ENCODE measurements around the gene CPHXL2. TPM values are rescaled to one million over a fixed set of nuclear protein-coding genes. Genes with fewer than 3 reads are reported as not detected.

CPHXL2 gene
- total RNA-seq (not detected), polyA plus RNA-seq (not detected)

- Mint-ChIP-seq H3K4me3 (no peak within 1 kb of the TSS), H3K27ac (no peak within 1 kb of the TSS), H3K27me3 (peaks cover 8% of the 10 kb centered on the region), H3K36me3 (no peaks in the 10 kb centered on the region), H3K9me3 (no peaks in the 10 kb centered on the region), H3K4me1 (no peaks in the 10 kb centered on the region)
- DNase-seq (no peak), ATAC-seq (ENCODE audit: low read depth in 2 of 2) (no peak)
- Histone ChIP-seq H3K4me1 (ENCODE audit: control insufficient read depth, insufficient read depth, low read length, poor library complexity, severe bottlenecking) (no peaks in the 10 kb centered on the region), H3K27ac (ENCODE audit: insufficient read depth, low read length, poor library complexity, severe bottlenecking) (no peak within 1 kb of the TSS), H3K4me3 (ENCODE audit: low read depth, low read length) (no peak within 1 kb of the TSS), H3K9me3 (ENCODE audit: control insufficient read depth in 2 of 2, low read length in 2 of 2) (no peaks in the 10 kb centered on the region), H3K27me3 (ENCODE audit: control insufficient read depth, insufficient read depth, low read length) (no peaks in the 10 kb centered on the region), H3K36me3 (ENCODE audit: control insufficient read depth, insufficient read depth, low read length) (no peaks in the 10 kb centered on the region)
Observed at GRCh38 chr16:75676909-75677308, at the start of gene CPHXL2. Gene CPHXL2, minus strand, starts transcription at chr16:75677009. Its CDS starts 10 bp downstream, at chr16:75676999.

- no peaks in the 10 kb centered on the region for H3K4me1 ChIP-seq (ENCODE audit: control insufficient read depth, insufficient read depth, low read length, poor library complexity, severe bottlenecking)
- H3K4me3 ChIP-seq (ENCODE audit: low read depth, low read length) = no peak within 1 kb of the TSS
- no peak within 1 kb of the TSS for H3K27ac ChIP-seq (ENCODE audit: insufficient read depth, low read length, poor library complexity, severe bottlenecking)
- H3K27me3 ChIP-seq (ENCODE audit: control insufficient read depth, insufficient read depth, low read length) = no peaks in the 10 kb centered on the region
- no peaks in the 10 kb centered on the region for H3K4me1 Mint-ChIP-seq
- no peaks in the 10 kb centered on the region for H3K27me3 Mint-ChIP-seq
- peak within 1 kb of the TSS in 1 of 3 donors; percentile 9 for H3K27ac Mint-ChIP-seq
- ATAC-seq (ENCODE audit: low read depth in 2 of 2) (no peak), DNase-seq (no peak)
- H3K36me3 ChIP-seq (ENCODE audit: control insufficient read depth, insufficient read depth, low read length) = no peaks in the 10 kb centered on the region
- H3K9me3 Mint-ChIP-seq = peaks cover 0 to 9% (median 0%) of the 10 kb centered on the region in 7 donors
- H3K9me3 ChIP-seq (ENCODE audit: control insufficient read depth in 2 of 2, low read length in 2 of 2) = no peaks in the 10 kb centered on the region
- no peaks in the 10 kb centered on the region for H3K36me3 Mint-ChIP-seq
- no peak within 1 kb of the TSS for H3K4me3 Mint-ChIP-seq
Observed at GRCh38 chr16:75726390-75726789, 49.6 kb upstream of the CPHXL2 start, which contains the start of gene CPHXL. Gene CPHXL, minus strand, starts transcription at chr16:75726490. Its CDS starts 48 bp downstream, at chr16:75726442.

GRCh38 chr16:75718452-75718851 is 41.6 kb upstream of the CPHXL2 start:
- no peaks in the 10 kb centered on the region for H3K36me3 ChIP-seq (ENCODE audit: control insufficient read depth, insufficient read depth, low read length)
- H3K4me1 ChIP-seq (ENCODE audit: control insufficient read depth, insufficient read depth, low read length, poor library complexity, severe bottlenecking) = no peaks in the 10 kb centered on the region
- ATAC-seq (ENCODE audit: low read depth in 2 of 2) (no peak), DNase-seq (no peak)
- no peak overlapping the region for H3K27ac ChIP-seq (ENCODE audit: insufficient read depth, low read length, poor library complexity, severe bottlenecking)
- Mint-ChIP-seq H3K27ac (no peak overlapping the region), H3K36me3 (no peaks in the 10 kb centered on the region), H3K4me1 (no peaks in the 10 kb centered on the region), H3K9me3 (peaks cover 0 to 17% (median 2%) of the 10 kb centered on the region in 7 donors), H3K27me3 (peaks cover 13% of the 10 kb centered on the region), H3K4me3 (no peak overlapping the region)
- H3K27me3 ChIP-seq (ENCODE audit: control insufficient read depth, insufficient read depth, low read length) = peaks cover 2% of the 10 kb centered on the region
- H3K9me3 ChIP-seq (ENCODE audit: control insufficient read depth in 2 of 2, low read length in 2 of 2) = no peaks in the 10 kb centered on the region
- no peak overlapping the region for H3K4me3 ChIP-seq (ENCODE audit: low read depth, low read length)

GRCh38 chr16:75714661-75715060 is 37.9 kb upstream of the CPHXL2 start:
- Mint-ChIP-seq H3K4me1 (no peaks in the 10 kb centered on the region), H3K9me3 (peaks cover 1 to 22% (median 6%) of the 10 kb centered on the region in 7 donors), H3K4me3 (no peak overlapping the region), H3K27ac (no peak overlapping the region), H3K36me3 (no peaks in the 10 kb centered on the region), H3K27me3 (peaks cover 17% of the 10 kb centered on the region)
- DNase-seq = no peak
- no peaks in the 10 kb centered on the region for H3K4me1 ChIP-seq (ENCODE audit: control insufficient read depth, insufficient read depth, low read length, poor library complexity, severe bottlenecking)
- peaks cover 2% of the 10 kb centered on the region for H3K27me3 ChIP-seq (ENCODE audit: control insufficient read depth, insufficient read depth, low read length)
- ATAC-seq (ENCODE audit: low read depth in 2 of 2) = no peak
- peaks cover 0 to 20% of the 10 kb centered on the region in 2 experiments for H3K9me3 ChIP-seq (ENCODE audit: control insufficient read depth in 2 of 2, low read length in 2 of 2)
- H3K36me3 ChIP-seq (ENCODE audit: control insufficient read depth, insufficient read depth, low read length) = no peaks in the 10 kb centered on the region
- H3K27ac ChIP-seq (ENCODE audit: insufficient read depth, low read length, poor library complexity, severe bottlenecking) = no peak overlapping the region
- no peak overlapping the region for H3K4me3 ChIP-seq (ENCODE audit: low read depth, low read length)

- H3K27me3 Mint-ChIP-seq = peaks cover 12% of the 10 kb centered on the region
Observed at GRCh38 chr16:75710344-75710743, 33.5 kb upstream of the CPHXL2 start.

GRCh38 chr16:75703306-75703705 is 26.5 kb upstream of the CPHXL2 start:
- H3K36me3 Mint-ChIP-seq = no peaks in the 10 kb centered on the region
- no peaks in the 10 kb centered on the region for H3K9me3 ChIP-seq (ENCODE audit: control insufficient read depth in 2 of 2, low read length in 2 of 2)
- H3K36me3 ChIP-seq (ENCODE audit: control insufficient read depth, insufficient read depth, low read length) = no peaks in the 10 kb centered on the region
- no peaks in the 10 kb centered on the region for H3K4me1 ChIP-seq (ENCODE audit: control insufficient read depth, insufficient read depth, low read length, poor library complexity, severe bottlenecking)
- H3K4me3 Mint-ChIP-seq = no peak overlapping the region
- no peaks in the 10 kb centered on the region for H3K4me1 Mint-ChIP-seq
- no peak overlapping the region for H3K4me3 ChIP-seq (ENCODE audit: low read depth, low read length)
- peaks cover 8% of the 10 kb centered on the region for H3K27me3 Mint-ChIP-seq
- H3K9me3 Mint-ChIP-seq = peaks cover 0 to 5% (median 0%) of the 10 kb centered on the region in 7 donors
- H3K27ac ChIP-seq (ENCODE audit: insufficient read depth, low read length, poor library complexity, severe bottlenecking) = no peak overlapping the region
- H3K27ac Mint-ChIP-seq = no peak overlapping the region
- ATAC-seq (ENCODE audit: low read depth in 2 of 2) = no peak
- DNase-seq = no peak
- H3K27me3 ChIP-seq (ENCODE audit: control insufficient read depth, insufficient read depth, low read length) = no peaks in the 10 kb centered on the region

More at GRCh38 chr16:75710344-75710743, 33.5 kb upstream of the CPHXL2 start:
- no peaks in the 10 kb centered on the region for H3K36me3 Mint-ChIP-seq
- no peaks in the 10 kb centered on the region for H3K36me3 ChIP-seq (ENCODE audit: control insufficient read depth, insufficient read depth, low read length)
- no peaks in the 10 kb centered on the region for H3K4me1 Mint-ChIP-seq
- DNase-seq = no peak
- H3K27me3 ChIP-seq (ENCODE audit: control insufficient read depth, insufficient read depth, low read length) = no peaks in the 10 kb centered on the region
- no peak for ATAC-seq (ENCODE audit: low read depth in 2 of 2)
- no peak overlapping the region for H3K27ac ChIP-seq (ENCODE audit: insufficient read depth, low read length, poor library complexity, severe bottlenecking)
- no peaks in the 10 kb centered on the region for H3K4me1 ChIP-seq (ENCODE audit: control insufficient read depth, insufficient read depth, low read length, poor library complexity, severe bottlenecking)
- H3K9me3 ChIP-seq (ENCODE audit: control insufficient read depth in 2 of 2, low read length in 2 of 2) = peaks cover 0 to 27% of the 10 kb centered on the region in 2 experiments
- no peak overlapping the region for H3K27ac Mint-ChIP-seq
- H3K4me3 ChIP-seq (ENCODE audit: low read depth, low read length) = no peak overlapping the region
- H3K4me3 Mint-ChIP-seq = no peak overlapping the region
- H3K9me3 Mint-ChIP-seq = peaks cover 2 to 25% (median 6%) of the 10 kb centered on the region in 7 donors

- DNase-seq (no peak), ATAC-seq (ENCODE audit: low read depth in 2 of 2) (no peak)
- H3K4me1 Mint-ChIP-seq = no peaks in the 10 kb centered on the region
- peaks cover 7% of the 10 kb centered on the region for H3K27me3 Mint-ChIP-seq
- no peaks in the 10 kb centered on the region for H3K9me3 ChIP-seq (ENCODE audit: control insufficient read depth in 2 of 2, low read length in 2 of 2)
- H3K9me3 Mint-ChIP-seq = peaks cover 0 to 5% (median 0%) of the 10 kb centered on the region in 7 donors
- H3K27ac ChIP-seq (ENCODE audit: insufficient read depth, low read length, poor library complexity, severe bottlenecking) = no peak overlapping the region
- no peaks in the 10 kb centered on the region for H3K36me3 ChIP-seq (ENCODE audit: control insufficient read depth, insufficient read depth, low read length)
- H3K27me3 ChIP-seq (ENCODE audit: control insufficient read depth, insufficient read depth, low read length) = no peaks in the 10 kb centered on the region
- H3K4me1 ChIP-seq (ENCODE audit: control insufficient read depth, insufficient read depth, low read length, poor library complexity, severe bottlenecking) = no peaks in the 10 kb centered on the region
- no peaks in the 10 kb centered on the region for H3K36me3 Mint-ChIP-seq
- H3K27ac Mint-ChIP-seq = no peak overlapping the region
- no peak overlapping the region for H3K4me3 ChIP-seq (ENCODE audit: low read depth, low read length)
- no peak overlapping the region for H3K4me3 Mint-ChIP-seq
Observed at GRCh38 chr16:75702242-75702641, 25.4 kb upstream of the CPHXL2 start.

GRCh38 chr16:75701361-75701760 is 24.6 kb upstream of the CPHXL2 start, which contains the start of gene DUXB:
Gene DUXB, minus strand, starts transcription at chr16:75701461. Its CDS starts 43 bp downstream, at chr16:75701418.
- Mint-ChIP-seq H3K4me1 (no peaks in the 10 kb centered on the region), H3K27ac (no peak within 1 kb of the TSS), H3K27me3 (no peaks in the 10 kb centered on the region), H3K36me3 (no peaks in the 10 kb centered on the region), H3K4me3 (no peak within 1 kb of the TSS), H3K9me3 (peaks cover 0 to 5% (median 0%) of the 10 kb centered on the region in 7 donors)
- Histone ChIP-seq H3K9me3 (ENCODE audit: control insufficient read depth in 2 of 2, low read length in 2 of 2) (no peaks in the 10 kb centered on the region), H3K36me3 (ENCODE audit: control insufficient read depth, insufficient read depth, low read length) (no peaks in the 10 kb centered on the region), H3K27me3 (ENCODE audit: control insufficient read depth, insufficient read depth, low read length) (no peaks in the 10 kb centered on the region), H3K4me1 (ENCODE audit: control insufficient read depth, insufficient read depth, low read length, poor library complexity, severe bottlenecking) (no peaks in the 10 kb centered on the region), H3K4me3 (ENCODE audit: low read depth, low read length) (no peak within 1 kb of the TSS), H3K27ac (ENCODE audit: insufficient read depth, low read length, poor library complexity, severe bottlenecking) (no peak within 1 kb of the TSS)
- no peak for DNase-seq
- ATAC-seq (ENCODE audit: low read depth in 2 of 2) = no peak
